Measurements from ENCODE around the gene TREH. TPM values are rescaled to one million over a fixed set of nuclear protein-coding genes. Genes with fewer than 3 reads are reported as not detected.

Gene TREH
- total RNA-seq, 1 experiment from 2014 or later = 0.15 TPM

GRCh38 chr11:118671254-118671653 lies 8.2 kb downstream of the TREH start:
- POLR2A ChIA-PET = no interaction called here
- RAD21 ChIA-PET (ENCODE audit: low non-redundant PET in 1 of 2, low total read pairs in 2 of 2, uncharacterized antibody in 2 of 2, unreplicated experiment in 2 of 2) = no interaction called here
- H3K79me2 ChIP-seq (ENCODE audit: insufficient read depth, low read length) = no peaks in the 10 kb centered on the region
- intact Hi-C loops (cut with micrococcal nuclease) = no loop called here
- TF ChIP-seq ELF1 (IDR thresholded peaks at IDR 0.05; ENCODE audit: borderline replicate concordance, low read depth) = no peak
- no peak for TF ChIP-seq CEBPB (IDR thresholded peaks at IDR 0.05; ENCODE audit: low read depth)
- H3K4me2 ChIP-seq (ENCODE audit: low read length) = no peak overlapping the region
- H4K20me1 ChIP-seq (ENCODE audit: insufficient read depth) = no peaks in the 10 kb centered on the region
- BruUV-seq (replicated peaks) = no TSS peak
- ATAC-seq (no peak), DNase-seq (ENCODE audit: low read depth, low spot score) (no peak)
- CTCF ChIA-PET = no interaction called here
- H3K9ac ChIP-seq (ENCODE audit: low read length) = no peak overlapping the region
- H3K9me3 ChIP-seq (ENCODE audit: control insufficient read depth in 1 of 2, insufficient read depth in 1 of 2, low read depth in 1 of 2, low read length in 2 of 2) = peaks cover 0 to 4% of the 10 kb centered on the region in 2 experiments; a peak in 1 of 4 replicates
- no peak overlapping the region for H2AFZ ChIP-seq (ENCODE audit: low read depth, low read length, poor library complexity, severe bottlenecking)
- H3K27ac ChIP-seq (ENCODE audit: low read depth, low read length) = no peak overlapping the region
- H3K36me3 ChIP-seq (ENCODE audit: control insufficient read depth in 1 of 2, insufficient read depth in 2 of 2, low read length in 2 of 2) = no peaks in the 10 kb centered on the region
- H3K4me1 ChIP-seq (ENCODE audit: control insufficient read depth in 1 of 2, insufficient read depth in 2 of 2, low read length in 2 of 2) = no peaks in the 10 kb centered on the region
- no peak overlapping the region for H3K4me3 ChIP-seq (replicated peaks in 1 of 2; ENCODE audit: low read depth in 1 of 2, low read length in 2 of 2)
- no peaks in the 10 kb centered on the region for H3K9me2 ChIP-seq (ENCODE audit: insufficient read depth)
- no peaks in the 10 kb centered on the region for H3K27me3 ChIP-seq (ENCODE audit: insufficient read depth, low read length)

GRCh38 chr11:118670063-118670462 lies 9.4 kb downstream of the TREH start:
- POLR2A ChIA-PET = interaction anchor here (1.0 kb wide), 1 partner anchor 9 kb away, joined by 4 read pairs; the partner anchor contains the start of gene TREH
- no peaks in the 10 kb centered on the region for H3K27me3 ChIP-seq (ENCODE audit: insufficient read depth, low read length)

More at GRCh38 chr11:118670063-118670462, 9.4 kb downstream of the TREH start:
- H3K9me3 ChIP-seq (ENCODE audit: control insufficient read depth in 1 of 2, insufficient read depth in 1 of 2, low read depth in 1 of 2, low read length in 2 of 2) = no peaks in the 10 kb centered on the region
- CTCF ChIA-PET = no interaction called here
- TF ChIP-seq CBX3 (IDR thresholded peaks at IDR 0.05; ENCODE audit: low read depth) = no peak
- no peak for TF ChIP-seq RAD21 (IDR thresholded peaks at IDR 0.05; ENCODE audit: low read depth)
- no peak for TF ChIP-seq FOSL1 (IDR thresholded peaks at IDR 0.05; ENCODE audit: low read depth)
- no peak for TF ChIP-seq POLR2AphosphoS5 (IDR thresholded peaks at IDR 0.05; ENCODE audit: low read depth, low read length)
- TF ChIP-seq SRF (IDR thresholded peaks at IDR 0.05; ENCODE audit: low read depth) = no peak
- RAD21 ChIA-PET (ENCODE audit: low non-redundant PET in 1 of 2, low total read pairs in 2 of 2, uncharacterized antibody in 2 of 2, unreplicated experiment in 2 of 2) = no interaction called here
- BruUV-seq (replicated peaks) = no TSS peak
- ATAC-seq (no peak), DNase-seq (ENCODE audit: low read depth, low spot score) (no peak)
- H3K27ac ChIP-seq (ENCODE audit: low read depth, low read length) = no peak overlapping the region
- H3K36me3 ChIP-seq (ENCODE audit: control insufficient read depth in 1 of 2, insufficient read depth in 2 of 2, low read length in 2 of 2) = no peaks in the 10 kb centered on the region
- H4K20me1 ChIP-seq (ENCODE audit: insufficient read depth) = no peaks in the 10 kb centered on the region
- intact Hi-C loops (cut with micrococcal nuclease) = no loop called here
- H3K79me2 ChIP-seq (ENCODE audit: insufficient read depth, low read length) = no peaks in the 10 kb centered on the region
- H2AFZ ChIP-seq (ENCODE audit: low read depth, low read length, poor library complexity, severe bottlenecking) = no peak overlapping the region
- no peaks in the 10 kb centered on the region for H3K9me2 ChIP-seq (ENCODE audit: insufficient read depth)
- no peak overlapping the region for H3K4me2 ChIP-seq (ENCODE audit: low read length)
- H3K9ac ChIP-seq (ENCODE audit: low read length) = no peak overlapping the region
- H3K4me3 ChIP-seq (replicated peaks in 1 of 2; ENCODE audit: low read depth in 1 of 2, low read length in 2 of 2) = no peak overlapping the region
- no peaks in the 10 kb centered on the region for H3K4me1 ChIP-seq (ENCODE audit: control insufficient read depth in 1 of 2, insufficient read depth in 2 of 2, low read length in 2 of 2)
